PC-9 (cell line): ENCODE measurements around the gene TNS1. TPM values are rescaled to one million over a fixed set of nuclear protein-coding genes. Genes with fewer than 3 reads are reported as not detected.

Experiments
- BruUV-seq: library from RNA; stranded (reverse); fragments of 400-500 nt; replicated peaks from 2 replicates; lab custom pipeline; 2021; lab: Mats Ljungman, UMichigan
- CTCF ChIA-PET: fragments of 300-600 bp; sonication (Branson Sonifier 250); formaldehyde crosslinking; loops from one replicate; lab custom pipeline; 2022; ENCODE audit warnings: antibody characterized with exemption; lab: Charles Lee
- POLR2A ChIA-PET: fragments of 300-600 bp; sonication (Branson Sonifier 250); formaldehyde crosslinking; loops from one replicate; lab custom pipeline; 2022; ENCODE audit warnings: antibody characterized with exemption; ENCODE audit not compliant: unreplicated experiment; lab: Charles Lee
- DNase-seq, 2 experiments: peaks; one replicate each; pipeline versions ENCODE4 v3.0.0 to v3.0.0-alpha.2; 2015 to 2022; ENCODE audit warnings: mixed read lengths in 1 of 2
- H2AFZ ChIP-seq: fragments of 200-600 bp; sonication (generic); 2 replicates; pipeline ENCODE4 v1.8.1; 2017; ENCODE audit warnings: antibody characterized with exemption
- H3F3A ChIP-seq: fragments of 200-600 bp; sonication (generic); 2 replicates; pipeline ENCODE4 v1.8.1; 2017; ENCODE audit warnings: antibody characterized with exemption, mild to moderate bottlenecking, low read depth; ENCODE audit not compliant: insufficient read depth
- H3K27ac ChIP-seq: fragments of 200-600 bp; sonication (generic); 2 replicates; pipeline ENCODE4 v1.6.1; 2016; ENCODE audit warnings: mixed run types
- H3K27me3 ChIP-seq: fragments of 200-600 bp; sonication (generic); 2 replicates; pipeline ENCODE4 v1.6.1; 2016; ENCODE audit warnings: low read depth, mixed run types; ENCODE audit not compliant: insufficient read depth
- H3K36me3 ChIP-seq: fragments of 200-600 bp; sonication (generic); 2 replicates; pipeline ENCODE4 v1.6.1; 2016; ENCODE audit warnings: low read depth, mixed run types
- H3K4me1 ChIP-seq: fragments of 200-600 bp; sonication (generic); replicated peaks from 2 replicates; pipeline ENCODE4 v1.6.1; 2016; ENCODE audit warnings: mixed run types; ENCODE audit not compliant: insufficient read depth
- H3K4me2 ChIP-seq: fragments of 200-600 bp; sonication (generic); 2 replicates; pipeline ENCODE4 v1.6.1; 2017; ENCODE audit warnings: mixed run types
- H3K4me3 ChIP-seq: fragments of 200-600 bp; sonication (generic); 2 replicates; pipeline ENCODE4 v1.6.1; 2016; ENCODE audit warnings: mixed run types
- H3K79me2 ChIP-seq: fragments of 200-600 bp; sonication (generic); 2 replicates; pipeline ENCODE4 v1.6.1; 2017; ENCODE audit warnings: low read depth, mixed run types
- H3K9me2 ChIP-seq: fragments of 200-600 bp; sonication (generic); 2 replicates; pipeline ENCODE4 v1.8.1; 2017; ENCODE audit warnings: mild to moderate bottlenecking; ENCODE audit not compliant: insufficient read depth
- H3K9me3 ChIP-seq: fragments of 200-600 bp; sonication (generic); 2 replicates; pipeline ENCODE4 v1.8.1; 2016; ENCODE audit warnings: low read depth; ENCODE audit not compliant: insufficient read depth
- H4K20me1 ChIP-seq: fragments of 200-600 bp; sonication (generic); 2 replicates; pipeline ENCODE4 v1.8.1; 2017; ENCODE audit not compliant: insufficient read depth
- CTCF ChIP-seq: fragments of 200-600 bp; sonication (generic); conservative IDR thresholded peaks from 2 replicates; pipeline ENCODE4 v1.6.1; 2017; ENCODE audit warnings: mixed run types, antibody characterized with exemption, mild to moderate bottlenecking, moderate library complexity
- EZH2 ChIP-seq: fragments of 200-600 bp; sonication (generic); IDR thresholded peaks from 2 replicates; pipeline ENCODE4 v1.8.0; 2017; ENCODE audit warnings: antibody characterized with exemption, low read depth
- intact Hi-C: fragments of 100-400 bp; cut with micrococcal nuclease; formaldehyde crosslinking; loops from one replicate; pipeline ENCODE4 v1.10.0; 2022; ENCODE audit not compliant: unreplicated experiment
- total RNA-seq: library from RNA; stranded (reverse); gene quantifications from 2 replicates; pipeline ENCODE4 v1.2.3, GENCODE V29; 2021

The TNS1 gene
- total RNA-seq, 1 experiment from 2014 or later = 5.5 TPM

DNA sequence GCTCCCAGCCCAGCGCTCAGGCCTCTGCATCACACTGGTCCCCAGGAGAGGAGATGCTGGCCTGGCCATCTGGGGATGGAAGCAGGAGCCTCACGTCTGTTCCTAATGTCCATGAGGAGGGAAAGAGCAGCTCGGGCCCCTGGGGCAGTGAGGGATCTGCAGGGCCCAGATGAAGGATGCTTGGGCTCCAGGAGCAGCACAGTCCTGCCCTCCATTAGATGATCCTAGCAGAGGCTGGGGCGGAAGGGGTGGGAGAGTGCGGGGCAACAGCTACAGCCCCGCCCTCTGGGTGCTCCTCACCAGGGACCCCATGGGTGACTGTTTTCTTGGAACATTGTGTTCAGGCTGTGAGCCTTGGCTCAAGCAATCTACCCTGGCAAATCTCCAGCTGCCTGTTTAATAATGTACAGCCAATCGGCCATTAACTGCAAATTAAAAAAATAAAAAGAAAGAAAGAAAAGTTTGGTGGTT lies 49.7 kb downstream of the TNS1 start:
- H3K27me3 ChIP-seq = no peaks in the 10 kb centered on the region
- no peak overlapping the region for H2AFZ ChIP-seq
- no peak overlapping the region for H3K27ac ChIP-seq
- TF ChIP-seq EZH2 = no peak
- TF ChIP-seq CTCF = no peak
- CTCF ChIA-PET = no interaction called here
- no peak overlapping the region for H3K4me3 ChIP-seq
- no peaks in the 10 kb centered on the region for H3K36me3 ChIP-seq
- POLR2A ChIA-PET = no interaction called here
- no peaks in the 10 kb centered on the region for H3K9me3 ChIP-seq
- no peak overlapping the region for H3K4me2 ChIP-seq
- H3K79me2 ChIP-seq = no peaks in the 10 kb centered on the region
- intact Hi-C loops = no loop called here
- BruUV-seq = no TSS peak
- H3K4me1 ChIP-seq = peaks cover 14% of the 10 kb centered on the region; the same call in 1 of the 2 replicates
- no peak for DNase-seq
- no peaks in the 10 kb centered on the region for H3F3A ChIP-seq
- no peaks in the 10 kb centered on the region for H4K20me1 ChIP-seq
- no peaks in the 10 kb centered on the region for H3K9me2 ChIP-seq

DNA sequence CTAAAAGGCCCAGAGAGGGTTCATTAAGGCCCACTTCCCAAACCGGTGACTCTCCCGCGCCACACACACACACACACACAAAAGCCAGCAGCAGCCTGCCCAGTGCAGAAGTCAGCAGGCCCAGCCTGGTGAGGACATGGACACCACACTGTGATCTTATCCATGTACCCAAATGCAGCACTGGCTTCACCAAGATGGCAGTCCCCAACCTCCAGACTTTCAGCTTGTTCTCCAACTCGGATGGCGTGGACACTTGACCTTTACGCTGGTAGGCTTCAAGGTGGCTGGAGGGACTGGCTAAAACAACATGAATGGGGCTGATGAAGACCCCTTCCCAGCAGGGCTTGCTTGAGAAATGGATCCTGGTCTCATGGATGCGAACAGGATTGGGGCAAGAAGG lies 50.4 kb downstream of the TNS1 start:
- TF ChIP-seq CTCF (no peak), EZH2 (no peak)
- H4K20me1 ChIP-seq = no peaks in the 10 kb centered on the region
- ChIA-PET POLR2A (no interaction called here), CTCF (no interaction called here)
- H3K9me3 ChIP-seq = no peaks in the 10 kb centered on the region
- H3K79me2 ChIP-seq = no peaks in the 10 kb centered on the region
- intact Hi-C loops = no loop called here
- H3K4me3 ChIP-seq = no peak overlapping the region
- BruUV-seq = no TSS peak
- no peak for DNase-seq
- no peak overlapping the region for H3K27ac ChIP-seq
- no peak overlapping the region for H2AFZ ChIP-seq
- no peak overlapping the region for H3K4me2 ChIP-seq
- no peaks in the 10 kb centered on the region for H3K9me2 ChIP-seq
- no peaks in the 10 kb centered on the region for H3K36me3 ChIP-seq
- H3F3A ChIP-seq = no peaks in the 10 kb centered on the region
- peaks cover 14% of the 10 kb centered on the region; the same call in 1 of the 2 replicates for H3K4me1 ChIP-seq
- H3K27me3 ChIP-seq = no peaks in the 10 kb centered on the region

GRCh38 chr2:217951521-217952247 lies 51.1 kb downstream of the TNS1 start:
- H3K27ac ChIP-seq = no peak overlapping the region
- CTCF ChIA-PET = no interaction called here
- no TSS peak for BruUV-seq

More at GRCh38 chr2:217951521-217952247, 51.1 kb downstream of the TNS1 start:
- TF ChIP-seq EZH2 = no peak
- no peak for TF ChIP-seq CTCF
- Histone ChIP-seq H3F3A (no peaks in the 10 kb centered on the region), H4K20me1 (no peaks in the 10 kb centered on the region), H3K4me2 (no peak overlapping the region), H3K79me2 (no peaks in the 10 kb centered on the region), H3K36me3 (no peaks in the 10 kb centered on the region), H3K9me2 (no peaks in the 10 kb centered on the region), H2AFZ (no peak overlapping the region), H3K27me3 (no peaks in the 10 kb centered on the region), H3K4me3 (no peak overlapping the region), H3K9me3 (no peaks in the 10 kb centered on the region), H3K4me1 (peaks cover 14% of the 10 kb centered on the region; the same call in 1 of the 2 replicates)
- intact Hi-C loops = no loop called here
- DNase-seq = peak; percentile 57 to 66
- POLR2A ChIA-PET = no interaction called here
